Loucy (cell line): Measurements from ENCODE around the gene HSPG2.

ENCODE experiments used
- EZH2phosphoT487 ChIP-seq: fragments of 200-600 bp; IDR thresholded peaks from 2 replicates; pipeline ENCODE4 v1.6.1; 2018; ENCODE audit warnings: antibody characterized with exemption, mild to moderate bottlenecking, moderate library complexity, borderline replicate concordance
- TF ChIP-seq, protein P1 (sequence below): fragments of 200-600 bp; sonication (generic); conservative IDR thresholded peaks from 2 replicates; pipeline ENCODE4 v1.5.1; 2014; ENCODE audit warnings: mild to moderate bottlenecking, antibody characterized with exemption, low read length

DNA sequence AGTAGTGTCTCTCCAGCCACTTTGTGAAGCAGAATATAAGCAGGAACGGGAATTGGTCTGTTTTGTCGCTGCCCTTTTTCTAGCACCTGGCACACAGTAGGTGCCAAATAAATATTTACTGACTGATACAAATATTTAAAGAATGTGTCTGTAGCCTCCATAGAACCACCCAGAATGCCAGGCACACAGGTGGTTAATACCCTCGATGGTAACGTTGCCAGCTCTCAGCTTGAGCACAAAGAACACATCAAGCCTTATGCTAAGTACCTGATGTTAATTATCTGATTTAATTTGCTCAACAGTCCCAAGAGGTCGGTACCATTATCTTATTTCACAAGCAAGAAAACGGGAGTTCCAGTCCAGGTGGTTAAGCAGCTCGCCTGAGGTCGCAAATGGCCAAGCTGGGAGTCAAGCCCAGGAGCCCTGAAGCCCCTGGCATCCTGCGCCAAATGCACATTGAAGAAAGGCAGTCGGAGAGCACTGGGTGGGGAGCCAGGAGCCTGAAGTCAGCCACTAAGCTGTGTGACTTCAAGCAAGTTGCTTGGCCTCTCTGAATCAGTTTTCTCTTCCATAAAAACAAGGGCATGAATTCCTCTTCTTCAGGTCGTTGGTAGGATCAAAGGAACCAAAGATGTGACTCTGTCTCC, 26.4 kb downstream of the HSPG2 start:
- TF ChIP-seq, protein P1, sequence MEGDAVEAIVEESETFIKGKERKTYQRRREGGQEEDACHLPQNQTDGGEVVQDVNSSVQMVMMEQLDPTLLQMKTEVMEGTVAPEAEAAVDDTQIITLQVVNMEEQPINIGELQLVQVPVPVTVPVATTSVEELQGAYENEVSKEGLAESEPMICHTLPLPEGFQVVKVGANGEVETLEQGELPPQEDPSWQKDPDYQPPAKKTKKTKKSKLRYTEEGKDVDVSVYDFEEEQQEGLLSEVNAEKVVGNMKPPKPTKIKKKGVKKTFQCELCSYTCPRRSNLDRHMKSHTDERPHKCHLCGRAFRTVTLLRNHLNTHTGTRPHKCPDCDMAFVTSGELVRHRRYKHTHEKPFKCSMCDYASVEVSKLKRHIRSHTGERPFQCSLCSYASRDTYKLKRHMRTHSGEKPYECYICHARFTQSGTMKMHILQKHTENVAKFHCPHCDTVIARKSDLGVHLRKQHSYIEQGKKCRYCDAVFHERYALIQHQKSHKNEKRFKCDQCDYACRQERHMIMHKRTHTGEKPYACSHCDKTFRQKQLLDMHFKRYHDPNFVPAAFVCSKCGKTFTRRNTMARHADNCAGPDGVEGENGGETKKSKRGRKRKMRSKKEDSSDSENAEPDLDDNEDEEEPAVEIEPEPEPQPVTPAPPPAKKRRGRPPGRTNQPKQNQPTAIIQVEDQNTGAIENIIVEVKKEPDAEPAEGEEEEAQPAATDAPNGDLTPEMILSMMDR, result no peak
- no peak for TF ChIP-seq EZH2phosphoT487
